Left renal cortex interstitium (tissue), 4 donors: ENCODE measurements around the gene IGDCC3. TPM values are rescaled to one million over a fixed set of nuclear protein-coding genes. Genes with fewer than 3 reads are reported as not detected.

Experiments
- DNase-seq, 4 donors: peaks; one replicate each; pipeline ENCODE4 v3.0.0-alpha.2; 2013; ENCODE audit warnings: low read depth in 4 of 4, low spot score in 2 of 4, missing footprints in 1 of 4
- polyA plus RNA-seq, 4 donors: library from polyadenylated mRNA; unstranded; fragments of 120-200 nt; gene quantifications; one replicate each; pipeline ENCODE4 v1.2.1, GENCODE V29; 2013; ENCODE audit not compliant: insufficient read length in 4 of 4

The IGDCC3 gene
- polyA plus RNA-seq, 4 donors, result 7.9 to 12.8 (median 8.7) TPM

DNA sequence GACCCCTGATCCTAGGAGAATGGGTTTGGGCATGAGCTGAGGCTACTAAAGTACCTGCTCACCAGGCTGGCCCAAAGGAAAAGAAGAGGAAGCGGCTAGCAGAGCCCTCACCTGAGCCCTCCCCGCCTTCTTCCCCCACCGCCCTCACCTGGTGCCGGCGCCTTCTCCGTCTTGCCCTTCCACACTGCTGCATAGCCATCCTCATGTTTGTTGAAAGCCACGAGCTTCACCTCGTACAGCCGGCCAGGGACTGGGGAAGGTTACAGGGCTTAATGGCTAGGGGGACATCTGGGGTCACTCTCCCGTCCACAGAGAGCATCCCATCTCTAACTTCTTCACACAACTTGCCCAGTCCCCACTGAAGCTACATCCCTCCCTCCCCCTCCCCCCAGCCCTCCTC lies 13.9 kb upstream of the IGDCC3 start:
- DNase-seq, result no peak

- DNase-seq, result no peak
These were observed 12.6 kb upstream of the IGDCC3 start for GRCh38 chr15:65390447-65390846.

DNA sequence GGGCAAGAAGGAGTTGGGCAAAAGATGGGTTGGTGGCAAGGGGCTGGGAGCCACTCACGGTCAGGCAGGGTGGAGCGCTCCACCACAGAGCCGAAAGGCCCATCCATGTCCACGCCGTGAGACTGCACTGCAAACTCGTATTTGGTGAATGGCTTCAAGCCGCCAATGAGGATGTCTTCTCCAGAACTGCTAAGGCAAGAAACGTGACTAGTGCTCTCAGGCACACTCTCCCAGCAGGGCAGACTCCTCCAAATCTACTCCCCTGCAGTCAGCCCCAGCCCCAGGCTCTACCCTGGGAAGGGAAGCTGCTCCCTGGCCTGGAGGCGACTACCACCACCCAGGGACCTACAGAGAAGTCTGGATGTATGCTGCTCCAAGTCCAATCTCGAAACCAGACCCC lies 11.4 kb upstream of the IGDCC3 start:
- no peak for DNase-seq

GRCh38 chr15:65388306-65389080 lies 10.7 kb upstream of the IGDCC3 start:
- no peak for DNase-seq

DNA sequence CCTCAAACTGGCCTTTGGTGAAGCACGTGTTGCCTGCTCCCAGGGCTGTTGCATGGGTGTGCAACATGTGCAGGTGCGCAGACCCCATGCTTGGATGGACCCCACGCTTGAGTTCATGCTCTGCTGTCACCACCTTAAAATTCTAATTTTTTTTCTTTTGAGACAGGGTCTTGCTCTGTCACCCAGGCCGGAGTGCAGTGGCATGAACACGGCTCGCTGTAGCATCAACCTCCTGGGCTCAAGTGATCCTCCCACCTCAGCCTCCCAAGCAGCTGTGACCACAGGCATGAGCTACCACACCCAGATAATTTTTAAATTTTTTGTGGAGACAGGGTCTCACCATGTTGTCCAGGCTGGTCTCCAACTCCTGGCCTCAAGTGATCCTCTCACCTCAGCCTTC lies 9.1 kb upstream of the IGDCC3 start:
- DNase-seq, result no peak

DNA sequence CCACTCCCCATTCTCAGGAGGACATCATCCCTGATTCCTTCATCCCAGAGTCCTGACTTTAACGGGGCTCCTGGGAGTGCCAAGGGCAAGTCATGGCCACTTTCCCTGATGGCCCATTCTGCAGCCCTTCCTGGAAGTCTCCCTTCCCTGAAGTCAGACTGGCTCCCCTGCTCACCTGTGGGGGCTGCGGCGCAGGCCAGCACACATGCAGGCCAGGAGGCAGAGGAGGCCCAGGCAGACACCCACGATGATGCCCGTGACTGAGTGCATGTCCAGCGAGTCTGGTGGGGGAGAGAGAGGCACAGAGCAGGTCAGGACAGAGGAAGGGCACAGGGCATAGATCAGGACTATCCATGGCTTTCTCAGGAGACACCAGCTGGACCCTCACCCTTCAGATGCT lies 8.6 kb upstream of the IGDCC3 start:
- no peak for DNase-seq

- DNase-seq, result no peak
These were observed 8.1 kb upstream of the IGDCC3 start for GRCh38 chr15:65385870-65386258.

DNA sequence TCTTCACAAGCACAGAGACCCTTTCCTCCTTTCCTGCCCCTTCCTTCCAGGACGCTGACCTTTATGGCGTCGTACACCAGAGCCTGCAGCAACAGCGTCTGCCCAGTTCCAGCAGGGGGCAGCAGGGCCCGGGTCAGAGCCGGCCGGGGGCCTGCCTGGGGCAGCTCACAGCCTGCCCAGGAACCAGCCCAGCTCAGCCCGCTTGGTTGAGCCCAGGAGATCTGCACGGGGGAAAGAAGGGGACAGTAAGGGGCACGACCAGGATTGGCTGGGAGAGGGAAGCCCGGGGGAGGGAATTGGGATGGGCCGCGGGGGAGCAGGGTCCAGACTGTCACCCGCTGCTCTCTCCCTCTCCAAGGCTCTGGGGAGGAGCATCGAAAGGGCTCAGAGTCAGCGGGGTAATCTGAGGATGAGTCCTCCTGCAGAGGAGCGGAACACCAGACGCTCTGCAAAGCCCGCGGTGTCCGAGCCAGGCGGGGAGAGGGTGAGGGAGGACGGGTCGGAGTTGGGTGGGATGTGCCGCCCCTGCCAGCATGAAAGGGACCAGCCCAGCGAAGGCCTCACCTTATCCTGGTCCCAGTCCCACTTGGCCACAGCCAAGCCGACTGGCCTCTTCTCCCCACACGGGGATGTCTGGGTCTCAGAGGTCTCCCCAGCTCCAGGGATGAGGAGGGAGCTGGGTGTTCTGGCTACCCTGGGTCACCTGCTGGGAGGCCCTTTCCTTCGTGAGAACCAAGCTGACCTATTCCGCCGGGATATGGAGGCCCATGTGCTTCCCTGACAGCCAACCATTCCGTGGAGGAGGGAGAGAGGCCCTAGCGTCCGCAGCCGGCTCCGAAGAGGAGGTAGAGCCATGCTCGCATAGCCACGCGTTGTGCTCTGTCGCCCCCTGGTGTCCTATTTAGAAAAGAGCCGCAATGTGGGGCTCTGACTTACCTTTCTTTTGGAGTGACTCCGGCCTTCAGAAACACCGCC lies 7.4 kb upstream of the IGDCC3 start:
- peak in 3 of 4 donors; percentile 81 to 87 (median 83) for DNase-seq

GRCh38 chr15:65384505-65384894 lies 6.7 kb upstream of the IGDCC3 start:
- no peak for DNase-seq

DNA sequence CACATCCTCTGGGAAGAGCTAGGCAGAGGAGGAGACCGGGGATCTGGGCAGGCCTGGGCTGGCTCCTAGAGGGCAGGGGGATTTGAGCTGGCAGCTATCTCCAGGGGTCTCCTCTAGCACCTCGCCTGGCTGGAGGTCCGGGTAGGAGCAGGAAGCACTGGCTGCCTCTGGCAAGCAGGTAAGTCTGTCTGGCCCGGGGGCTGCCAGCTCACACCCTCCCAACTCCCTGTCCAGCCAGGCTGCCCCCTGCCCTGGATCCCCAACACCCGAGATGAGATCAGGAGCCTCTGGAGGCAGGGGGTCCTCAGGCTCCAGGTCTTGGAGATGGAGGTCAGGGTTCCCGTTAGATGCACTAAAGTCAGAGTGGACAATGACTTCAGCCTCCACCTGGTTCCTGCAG lies 6.2 kb upstream of the IGDCC3 start:
- no peak for DNase-seq

- DNase-seq, result no peak
These were observed 5.7 kb upstream of the IGDCC3 start for GRCh38 chr15:65383456-65383855.

DNA sequence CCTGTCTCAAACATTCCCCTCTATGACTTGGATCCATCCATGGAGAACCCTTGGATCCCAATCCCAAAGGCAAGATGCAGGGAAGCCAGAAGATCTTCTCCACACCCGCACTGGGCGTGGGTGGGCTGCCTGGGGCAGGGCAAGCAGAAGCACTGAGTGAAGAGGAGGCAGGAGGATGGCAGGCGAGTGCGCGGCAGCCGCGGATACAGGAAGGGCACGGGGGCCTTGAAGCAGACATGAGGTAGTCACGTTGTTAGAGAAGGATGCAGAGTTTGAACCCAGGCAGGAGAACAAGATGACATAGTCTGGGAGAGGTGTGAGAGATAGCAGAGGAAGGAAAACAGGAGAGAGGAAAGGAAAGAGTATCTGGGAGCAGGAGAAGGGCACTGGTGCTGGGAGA lies 5.1 kb upstream of the IGDCC3 start:
- DNase-seq, result no peak

- DNase-seq, result no peak
These were observed 4.3 kb upstream of the IGDCC3 start for GRCh38 chr15:65382146-65382491.

- DNase-seq, result no peak
These were observed 3.8 kb upstream of the IGDCC3 start for GRCh38 chr15:65381445-65382145.

DNA sequence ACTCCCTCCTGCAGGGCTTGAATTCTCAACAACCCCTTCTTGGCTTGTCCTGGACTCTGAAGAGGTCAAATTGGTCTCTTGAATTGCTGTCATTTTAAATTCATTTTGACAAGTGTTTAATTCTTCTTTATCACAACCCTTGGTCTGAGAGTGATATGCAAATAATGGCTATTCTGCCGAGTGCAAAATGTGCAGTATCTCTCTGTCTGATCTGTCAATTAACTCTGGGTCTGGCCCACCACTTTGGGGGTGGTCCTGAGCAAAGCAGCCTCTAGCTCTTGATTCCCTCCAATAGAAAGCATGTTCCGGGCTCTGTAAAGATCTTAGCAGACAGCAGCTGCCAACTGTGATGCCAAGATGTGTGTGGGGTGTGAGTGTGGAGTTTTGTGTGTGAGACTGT lies 2.2 kb upstream of the IGDCC3 start:
- DNase-seq, result no peak

GRCh38 chr15:65377105-65377975 lies 462 bp downstream of the IGDCC3 start:
- DNase-seq, result no peak

- no peak for DNase-seq
These were observed 1.1 kb downstream of the IGDCC3 start for GRCh38 chr15:65376767-65377104.

DNA sequence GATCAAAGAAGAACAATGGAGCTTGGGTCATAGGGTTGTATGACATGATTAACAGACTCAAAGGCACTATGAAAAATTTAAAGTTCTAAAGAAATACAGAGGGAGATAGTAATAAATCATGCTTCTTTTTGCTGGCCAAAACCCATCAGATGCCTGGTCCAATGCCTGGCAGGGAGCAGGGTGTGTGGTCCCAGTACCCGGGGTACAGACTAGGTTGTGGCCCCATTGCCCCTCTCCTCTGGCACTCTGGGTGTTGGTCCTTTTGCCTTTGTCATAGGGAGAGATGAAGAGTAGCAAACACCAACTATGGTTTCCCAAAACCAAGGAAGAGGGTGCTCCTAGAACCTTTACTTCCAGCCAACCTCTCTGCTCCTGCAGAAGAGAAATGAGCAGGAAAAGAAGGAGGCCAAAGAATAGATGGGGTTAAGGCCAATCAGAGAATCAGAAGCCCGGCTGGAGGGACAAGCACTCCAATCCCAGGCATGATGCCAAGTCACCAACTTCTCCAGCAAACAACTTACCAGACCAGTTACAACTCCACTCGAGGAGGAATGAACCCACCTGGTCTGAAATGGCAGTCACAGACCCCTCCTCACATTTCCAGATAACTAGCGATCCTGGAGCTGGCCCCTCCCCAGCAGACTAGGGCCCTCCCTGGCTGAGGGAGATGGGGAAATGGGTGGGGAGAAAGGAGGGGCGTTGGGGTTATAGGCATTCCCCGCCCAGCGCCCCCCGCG lies 1.8 kb downstream of the IGDCC3 start:
- peak in 1 of 4 donors; percentile 20 for DNase-seq

DNA sequence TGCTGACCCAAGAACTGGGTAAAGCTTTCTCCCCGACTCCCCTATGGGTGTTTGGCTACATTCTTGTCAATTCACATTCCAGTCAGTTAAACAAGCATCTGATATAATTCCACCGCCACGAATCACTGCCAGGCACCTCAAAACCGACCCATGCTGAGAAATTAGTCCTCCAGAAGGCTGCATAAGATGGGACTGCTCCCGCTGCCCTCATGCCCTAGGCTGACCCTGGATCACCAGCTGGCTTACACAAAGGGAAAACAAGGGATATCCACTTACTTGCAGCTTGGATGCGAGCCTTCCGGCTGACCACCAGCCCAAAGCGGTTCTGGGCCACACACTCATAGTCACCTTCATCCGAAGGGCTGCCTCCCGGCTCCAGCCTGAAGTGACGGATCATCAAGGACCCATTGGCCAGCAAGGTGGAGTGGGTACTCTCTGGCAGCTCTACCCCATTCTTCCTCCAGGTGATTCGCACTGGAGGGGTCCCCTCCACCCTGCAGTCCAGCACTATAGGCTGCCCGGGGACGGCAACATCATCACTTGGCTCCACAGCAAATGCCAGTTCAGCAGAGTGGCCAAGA lies 2.9 kb downstream of the IGDCC3 start:
- no peak for DNase-seq
